ENCODE measurements around the gene SLC22A17.

DNA sequence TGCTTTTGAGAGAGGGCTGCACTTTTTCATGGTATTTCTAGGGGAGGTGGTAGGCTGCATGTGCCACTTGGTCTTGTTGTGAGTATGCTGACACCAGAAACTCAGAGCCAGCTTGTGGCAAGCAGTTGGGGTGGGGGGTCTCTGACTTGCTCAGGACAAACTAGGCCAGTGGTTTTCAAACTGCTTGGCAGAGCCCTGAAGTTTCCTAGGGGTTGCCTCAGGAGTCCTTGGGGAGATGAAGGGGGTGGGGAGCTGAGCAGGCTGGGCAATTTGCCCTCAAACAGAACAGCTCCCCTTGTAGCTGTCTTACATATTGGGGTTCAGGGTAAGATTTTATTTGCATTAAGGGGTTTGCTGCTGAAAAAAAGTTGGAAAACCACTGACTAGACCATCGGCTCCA lies 42.1 kb downstream of the SLC22A17 start:
- TF ChIP-seq, protein P1, sequence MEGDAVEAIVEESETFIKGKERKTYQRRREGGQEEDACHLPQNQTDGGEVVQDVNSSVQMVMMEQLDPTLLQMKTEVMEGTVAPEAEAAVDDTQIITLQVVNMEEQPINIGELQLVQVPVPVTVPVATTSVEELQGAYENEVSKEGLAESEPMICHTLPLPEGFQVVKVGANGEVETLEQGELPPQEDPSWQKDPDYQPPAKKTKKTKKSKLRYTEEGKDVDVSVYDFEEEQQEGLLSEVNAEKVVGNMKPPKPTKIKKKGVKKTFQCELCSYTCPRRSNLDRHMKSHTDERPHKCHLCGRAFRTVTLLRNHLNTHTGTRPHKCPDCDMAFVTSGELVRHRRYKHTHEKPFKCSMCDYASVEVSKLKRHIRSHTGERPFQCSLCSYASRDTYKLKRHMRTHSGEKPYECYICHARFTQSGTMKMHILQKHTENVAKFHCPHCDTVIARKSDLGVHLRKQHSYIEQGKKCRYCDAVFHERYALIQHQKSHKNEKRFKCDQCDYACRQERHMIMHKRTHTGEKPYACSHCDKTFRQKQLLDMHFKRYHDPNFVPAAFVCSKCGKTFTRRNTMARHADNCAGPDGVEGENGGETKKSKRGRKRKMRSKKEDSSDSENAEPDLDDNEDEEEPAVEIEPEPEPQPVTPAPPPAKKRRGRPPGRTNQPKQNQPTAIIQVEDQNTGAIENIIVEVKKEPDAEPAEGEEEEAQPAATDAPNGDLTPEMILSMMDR (IDR thresholded peaks at IDR 0.05) = no peak
- TF ChIP-seq EZH2 (IDR thresholded peaks at IDR 0.05) = no peak
